GM23338 (cell line): Measurements from ENCODE around the gene FURIN.

Source experiments
- CREB1 ChIP-seq: fragments of 250-450 bp; sonication (Bioruptor Pico); IDR thresholded peaks from 2 replicates; pipeline ENCODE4 v1.5.0; 2020; ENCODE audit warnings: low read depth, mild to moderate bottlenecking, moderate library complexity
- EZH2 ChIP-seq: fragments of 200-600 bp; sonication (generic); IDR thresholded peaks from one replicate; pipeline ENCODE4 v1.8.0; 2017; ENCODE audit warnings: antibody characterized with exemption, mild to moderate bottlenecking, low read depth; ENCODE audit not compliant: unreplicated experiment
- EZH2phosphoT487 ChIP-seq: fragments of 200-600 bp; sonication (generic); IDR thresholded peaks from one replicate; pipeline ENCODE4 v1.8.1; 2018; ENCODE audit warnings: antibody characterized with exemption; ENCODE audit not compliant: unreplicated experiment
- JUNB ChIP-seq: IDR thresholded peaks from one replicate; pipeline ENCODE4 v1.6.1; 2016; ENCODE audit warnings: antibody characterized with exemption; ENCODE audit not compliant: unreplicated experiment
- NANOG ChIP-seq: IDR thresholded peaks from 2 replicates; pipeline ENCODE4 v1.6.1; 2016; ENCODE audit warnings: antibody characterized with exemption, borderline replicate concordance
- POLR2AphosphoS5 ChIP-seq: IDR thresholded peaks from 2 replicates; pipeline ENCODE4 v1.6.1; 2016; ENCODE audit warnings: antibody characterized with exemption, low read depth
- STAT1 ChIP-seq: IDR thresholded peaks from one replicate; pipeline ENCODE4 v1.6.1; 2016; ENCODE audit warnings: antibody characterized with exemption; ENCODE audit not compliant: unreplicated experiment
- ZNF114 ChIP-seq: fragments of 250-450 bp; sonication (Bioruptor Pico); IDR thresholded peaks from 2 replicates; pipeline ENCODE4 v1.5.0; 2020; ENCODE audit warnings: mild to moderate bottlenecking, moderate library complexity
- ZNF331 ChIP-seq: fragments of 250-450 bp; sonication (Bioruptor Pico); IDR thresholded peaks from 2 replicates; pipeline ENCODE4 v1.5.0; 2020; ENCODE audit warnings: low read depth, mild to moderate bottlenecking, moderate library complexity
- TF ChIP-seq, protein P1 (sequence below): IDR thresholded peaks from one replicate; pipeline ENCODE4 v1.6.1; 2018; ENCODE audit warnings: antibody characterized with exemption; ENCODE audit not compliant: unreplicated experiment
- TF ChIP-seq, protein P2 (sequence below), 2 experiments: fragments of 200-600 bp in 1 of 2; sonication (generic) in 1 of 2; conservative IDR thresholded peaks; 2 replicates each; pipeline versions ENCODE4 v1.5.1 to v1.6.1; 2016 to 2017; ENCODE audit warnings: antibody characterized with exemption in 2 of 2, low read depth in 2 of 2, mild to moderate bottlenecking in 2 of 2, moderate library complexity in 1 of 2

DNA sequence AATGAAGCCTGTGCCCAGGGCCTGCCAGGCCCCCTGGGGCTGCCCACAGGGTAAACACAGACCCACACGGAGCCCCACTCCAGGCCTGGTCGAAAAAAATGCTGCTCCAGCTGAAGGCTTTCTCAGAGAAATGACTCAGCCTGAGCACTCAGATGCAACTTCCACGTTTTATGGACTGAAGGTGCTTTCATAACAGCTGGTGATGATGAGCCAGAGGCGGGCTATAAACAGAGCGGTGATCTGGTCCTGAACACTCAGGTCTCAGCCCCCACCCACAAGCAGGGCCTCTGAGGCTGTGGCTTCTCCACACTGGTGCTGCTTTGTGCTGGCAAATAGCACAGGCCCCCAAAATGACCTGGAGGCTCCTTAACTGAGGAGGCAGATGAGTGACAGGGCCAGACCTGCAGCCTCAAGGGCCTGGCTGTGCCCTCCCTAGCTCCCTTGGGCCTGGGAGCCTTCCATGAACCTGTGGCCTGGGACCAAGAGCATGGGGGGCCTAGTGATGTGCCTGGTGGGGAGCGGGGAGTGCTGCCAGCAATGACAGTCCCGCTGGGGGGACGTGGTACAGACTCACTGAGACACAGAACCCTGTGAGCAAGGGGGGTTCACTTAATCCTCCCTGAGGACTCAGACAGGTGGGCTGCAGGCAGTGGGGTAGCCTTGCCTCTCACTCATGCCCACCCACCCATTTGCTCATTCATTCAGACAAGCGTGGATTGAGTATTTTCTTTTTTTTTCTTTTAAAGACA lies 23.0 kb upstream of the FURIN start:
- TF ChIP-seq CREB1 (CRISPR knock-in tag) (no peak), EZH2 (no peak), POLR2AphosphoS5 (no peak), JUNB (no peak), EZH2phosphoT487 (no peak), STAT1 (no peak), ZNF114 (no peak), NANOG (no peak), ZNF331 (no peak)
- TF ChIP-seq, protein P1, sequence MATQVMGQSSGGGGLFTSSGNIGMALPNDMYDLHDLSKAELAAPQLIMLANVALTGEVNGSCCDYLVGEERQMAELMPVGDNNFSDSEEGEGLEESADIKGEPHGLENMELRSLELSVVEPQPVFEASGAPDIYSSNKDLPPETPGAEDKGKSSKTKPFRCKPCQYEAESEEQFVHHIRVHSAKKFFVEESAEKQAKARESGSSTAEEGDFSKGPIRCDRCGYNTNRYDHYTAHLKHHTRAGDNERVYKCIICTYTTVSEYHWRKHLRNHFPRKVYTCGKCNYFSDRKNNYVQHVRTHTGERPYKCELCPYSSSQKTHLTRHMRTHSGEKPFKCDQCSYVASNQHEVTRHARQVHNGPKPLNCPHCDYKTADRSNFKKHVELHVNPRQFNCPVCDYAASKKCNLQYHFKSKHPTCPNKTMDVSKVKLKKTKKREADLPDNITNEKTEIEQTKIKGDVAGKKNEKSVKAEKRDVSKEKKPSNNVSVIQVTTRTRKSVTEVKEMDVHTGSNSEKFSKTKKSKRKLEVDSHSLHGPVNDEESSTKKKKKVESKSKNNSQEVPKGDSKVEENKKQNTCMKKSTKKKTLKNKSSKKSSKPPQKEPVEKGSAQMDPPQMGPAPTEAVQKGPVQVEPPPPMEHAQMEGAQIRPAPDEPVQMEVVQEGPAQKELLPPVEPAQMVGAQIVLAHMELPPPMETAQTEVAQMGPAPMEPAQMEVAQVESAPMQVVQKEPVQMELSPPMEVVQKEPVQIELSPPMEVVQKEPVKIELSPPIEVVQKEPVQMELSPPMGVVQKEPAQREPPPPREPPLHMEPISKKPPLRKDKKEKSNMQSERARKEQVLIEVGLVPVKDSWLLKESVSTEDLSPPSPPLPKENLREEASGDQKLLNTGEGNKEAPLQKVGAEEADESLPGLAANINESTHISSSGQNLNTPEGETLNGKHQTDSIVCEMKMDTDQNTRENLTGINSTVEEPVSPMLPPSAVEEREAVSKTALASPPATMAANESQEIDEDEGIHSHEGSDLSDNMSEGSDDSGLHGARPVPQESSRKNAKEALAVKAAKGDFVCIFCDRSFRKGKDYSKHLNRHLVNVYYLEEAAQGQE, result no peak
- TF ChIP-seq, protein P2, sequence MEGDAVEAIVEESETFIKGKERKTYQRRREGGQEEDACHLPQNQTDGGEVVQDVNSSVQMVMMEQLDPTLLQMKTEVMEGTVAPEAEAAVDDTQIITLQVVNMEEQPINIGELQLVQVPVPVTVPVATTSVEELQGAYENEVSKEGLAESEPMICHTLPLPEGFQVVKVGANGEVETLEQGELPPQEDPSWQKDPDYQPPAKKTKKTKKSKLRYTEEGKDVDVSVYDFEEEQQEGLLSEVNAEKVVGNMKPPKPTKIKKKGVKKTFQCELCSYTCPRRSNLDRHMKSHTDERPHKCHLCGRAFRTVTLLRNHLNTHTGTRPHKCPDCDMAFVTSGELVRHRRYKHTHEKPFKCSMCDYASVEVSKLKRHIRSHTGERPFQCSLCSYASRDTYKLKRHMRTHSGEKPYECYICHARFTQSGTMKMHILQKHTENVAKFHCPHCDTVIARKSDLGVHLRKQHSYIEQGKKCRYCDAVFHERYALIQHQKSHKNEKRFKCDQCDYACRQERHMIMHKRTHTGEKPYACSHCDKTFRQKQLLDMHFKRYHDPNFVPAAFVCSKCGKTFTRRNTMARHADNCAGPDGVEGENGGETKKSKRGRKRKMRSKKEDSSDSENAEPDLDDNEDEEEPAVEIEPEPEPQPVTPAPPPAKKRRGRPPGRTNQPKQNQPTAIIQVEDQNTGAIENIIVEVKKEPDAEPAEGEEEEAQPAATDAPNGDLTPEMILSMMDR (conservative IDR thresholded peaks at IDR 0.05; ENCODE audit: low read depth in 2 of 2), result no peak
